HG03159 (cell line): ENCODE measurements around the gene NEK5.
"Not testable (repeated sequence)": the region's sequence is repeated elsewhere in the genome, so short reads cannot be mapped to it uniquely, and the experiment has no call there.

ENCODE experiments used
- ATAC-seq: cut with Tn5 transposase; IDR thresholded peaks from one replicate; pipeline ENCODE4 v1.9.1; 2021; ENCODE audit warnings: mild to moderate bottlenecking, moderate library complexity; ENCODE audit not compliant: unreplicated experiment

Gene NEK5

DNA sequence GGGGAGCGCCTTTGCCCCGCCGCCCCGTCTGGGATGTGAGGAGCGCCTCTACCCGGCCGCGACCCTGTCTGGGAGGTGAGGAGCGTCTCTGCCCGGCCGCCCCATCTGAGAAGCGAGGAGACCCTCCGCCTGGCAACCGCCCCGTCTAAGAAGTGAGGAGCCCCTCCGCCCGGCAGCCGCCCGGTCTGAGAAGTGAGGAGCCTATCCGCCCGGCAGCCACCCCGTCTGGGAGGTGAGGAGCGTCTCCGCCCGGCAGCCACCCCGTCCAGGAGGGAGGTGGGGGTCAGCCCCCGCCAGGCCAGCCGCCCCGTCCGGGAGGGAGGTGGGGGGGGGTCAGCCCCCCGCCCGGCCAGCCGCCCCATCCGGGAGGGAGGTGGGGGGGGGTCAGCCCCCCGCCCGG, 49.0 kb downstream of the NEK5 start:
- ATAC-seq = not testable (repeated sequence)

DNA sequence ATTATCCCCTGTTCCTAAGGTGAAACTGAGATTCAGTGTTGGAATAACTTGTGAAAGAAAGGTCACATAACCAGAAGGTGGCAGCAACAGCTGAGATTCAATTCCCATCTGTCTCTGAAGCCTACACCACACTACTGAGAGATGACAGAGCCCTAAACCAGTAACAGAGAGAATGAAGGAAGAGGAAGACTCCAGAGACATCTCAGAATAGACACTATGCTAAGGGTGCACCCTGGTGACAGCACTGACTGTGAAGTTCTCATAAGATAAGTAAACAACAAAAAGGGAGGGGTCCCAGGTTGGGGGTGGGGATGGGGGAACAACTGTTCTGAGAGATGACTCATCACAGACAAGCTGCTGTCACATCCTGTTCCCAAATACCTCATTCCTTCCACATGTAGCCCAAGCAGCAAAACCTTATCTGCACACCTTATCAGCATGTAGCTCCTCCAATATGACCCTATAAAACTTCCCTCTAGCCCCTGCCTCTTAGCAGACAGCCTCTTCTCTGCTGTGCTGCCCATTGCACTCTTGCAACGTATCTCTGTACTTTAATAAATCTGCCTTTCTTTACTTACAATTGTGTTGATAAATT, 57.8 kb downstream of the NEK5 start:
- no peak for ATAC-seq

DNA sequence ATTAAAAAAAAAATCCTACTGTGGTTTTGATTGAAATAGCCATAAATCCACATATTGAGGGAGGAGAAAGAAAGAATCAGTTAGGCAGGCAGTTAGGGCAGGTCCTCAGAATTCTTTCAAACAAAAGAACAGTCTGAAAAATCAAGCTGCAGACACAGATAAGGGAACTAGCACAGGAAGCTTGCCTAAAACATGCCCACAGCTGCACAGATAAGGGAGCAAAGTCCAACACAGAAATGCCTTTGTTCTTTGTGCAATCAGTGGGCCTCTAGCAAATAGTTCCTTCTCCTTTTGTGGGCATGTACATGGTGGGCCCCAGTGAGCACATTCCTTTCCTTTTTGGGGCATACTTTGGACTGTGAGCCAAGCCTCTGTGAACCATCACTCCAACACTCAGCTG, 61.6 kb downstream of the NEK5 start:
- ATAC-seq = no peak

DNA sequence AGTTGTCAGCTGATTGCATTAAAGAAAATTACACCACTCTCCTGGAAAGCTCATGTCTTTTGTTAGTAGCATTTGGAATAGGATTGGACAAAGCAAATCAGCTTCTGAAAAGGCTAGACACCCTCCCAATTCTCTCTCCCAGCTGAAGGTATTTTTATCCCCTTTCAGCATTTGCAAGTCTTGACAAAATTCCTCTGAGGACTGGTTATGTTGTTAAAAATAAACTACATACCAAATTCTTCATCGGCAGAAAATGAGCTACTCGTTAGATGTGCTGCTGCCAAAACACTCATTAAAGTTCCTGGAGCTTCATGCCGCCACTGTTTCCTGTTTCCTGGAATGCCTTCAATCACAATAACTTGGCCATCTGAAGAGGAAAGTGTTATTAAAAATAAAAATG, 67.3 kb downstream of the NEK5 start:
- no peak for ATAC-seq

DNA sequence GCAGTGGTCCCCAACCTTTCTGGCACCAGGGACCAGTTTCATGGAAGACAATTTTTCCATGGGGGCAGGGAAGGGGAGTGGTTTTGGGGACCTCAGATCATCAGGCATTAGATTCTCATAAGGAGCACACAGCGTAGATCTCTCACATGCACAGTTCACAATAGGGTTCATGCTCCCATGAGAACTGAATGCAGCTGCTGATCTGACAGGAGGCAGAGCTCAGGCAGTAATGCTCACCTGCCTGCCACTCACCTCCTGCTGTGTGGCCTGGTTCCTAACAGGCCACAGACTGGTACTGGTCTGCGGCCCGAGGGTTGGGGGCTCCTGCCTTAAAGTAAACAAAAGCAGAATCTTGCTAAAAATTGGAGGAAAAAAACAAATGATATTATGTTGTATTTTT, 67.8 kb downstream of the NEK5 start:
- ATAC-seq = not testable (repeated sequence)

DNA sequence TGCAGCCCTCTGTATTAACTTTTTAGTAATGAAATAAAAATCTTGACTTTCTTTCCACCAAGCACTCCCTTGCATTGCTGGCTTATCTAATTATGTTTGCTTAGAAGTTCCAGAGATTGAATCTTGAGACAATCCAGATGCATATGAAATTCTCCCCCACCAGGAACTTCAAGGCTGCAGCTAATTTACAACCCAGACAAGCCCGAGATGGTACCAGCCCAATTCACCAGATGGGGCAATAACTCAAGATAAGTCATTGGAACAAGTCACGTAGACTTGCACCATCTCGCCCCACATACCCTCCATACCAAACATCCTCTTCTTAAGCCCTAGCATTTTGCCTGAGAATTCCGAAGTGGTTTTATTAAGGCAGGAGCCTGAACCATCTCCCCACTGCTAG, 75.4 kb downstream of the NEK5 start:
- ATAC-seq = no peak

DNA sequence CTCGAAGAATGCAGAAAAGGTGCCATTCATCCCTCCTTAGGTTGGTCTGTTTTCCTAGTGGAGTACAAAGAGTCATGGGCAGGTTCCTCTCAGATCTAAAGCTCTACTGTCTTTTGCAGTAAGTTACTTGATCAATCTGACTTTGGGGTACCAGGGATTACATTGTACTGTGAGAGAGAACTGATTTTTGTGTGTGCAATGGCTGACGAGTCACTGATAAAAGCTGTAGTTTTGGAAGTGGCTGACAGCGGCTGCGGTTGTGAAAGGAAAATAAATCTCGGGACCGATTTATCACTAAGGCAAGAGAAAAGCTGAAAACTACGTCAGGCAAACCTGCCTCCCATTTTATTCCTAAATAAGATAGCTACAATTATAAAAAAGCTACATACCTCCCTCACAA, 77.5 kb downstream of the NEK5 start:
- ATAC-seq = no peak

DNA sequence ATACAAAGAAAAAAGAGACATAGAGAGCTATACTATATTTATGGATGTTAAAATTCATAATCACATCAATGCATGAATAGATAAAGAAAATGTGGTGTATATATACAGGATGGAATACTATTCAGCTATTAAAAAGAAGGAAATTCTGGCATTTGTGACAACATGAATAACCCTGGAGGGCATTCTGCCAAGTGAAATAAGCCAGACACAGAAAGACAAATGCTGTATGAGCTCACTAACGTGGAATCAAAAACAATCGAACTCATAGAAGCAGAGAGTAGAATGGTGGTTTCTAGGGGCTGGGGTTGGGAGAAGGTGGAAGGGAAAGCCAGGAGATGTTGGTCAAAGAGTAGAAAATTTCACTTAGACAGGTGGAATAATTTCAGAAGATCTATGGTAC, 80.4 kb downstream of the NEK5 start:
- no peak for ATAC-seq

DNA sequence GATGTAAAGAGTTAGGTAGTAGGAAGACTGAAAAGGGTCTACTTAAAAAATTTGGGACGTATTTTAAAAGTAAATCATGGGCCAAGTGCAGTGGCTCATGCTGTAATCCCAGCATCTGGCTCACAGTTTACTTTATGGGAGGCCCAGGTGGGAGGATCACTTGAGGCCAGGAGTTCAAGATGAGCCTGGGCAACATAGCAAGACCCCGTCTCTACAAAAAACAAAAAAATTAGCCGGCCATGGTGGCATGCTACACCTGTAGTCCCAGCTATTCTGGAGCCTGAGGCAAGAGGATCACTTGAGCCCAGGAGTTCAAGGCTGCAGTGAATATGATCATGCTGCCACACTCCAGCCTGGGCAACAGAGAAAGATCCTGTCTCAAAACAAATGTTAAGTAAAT, 81.4 kb downstream of the NEK5 start:
- ATAC-seq = no peak

DNA sequence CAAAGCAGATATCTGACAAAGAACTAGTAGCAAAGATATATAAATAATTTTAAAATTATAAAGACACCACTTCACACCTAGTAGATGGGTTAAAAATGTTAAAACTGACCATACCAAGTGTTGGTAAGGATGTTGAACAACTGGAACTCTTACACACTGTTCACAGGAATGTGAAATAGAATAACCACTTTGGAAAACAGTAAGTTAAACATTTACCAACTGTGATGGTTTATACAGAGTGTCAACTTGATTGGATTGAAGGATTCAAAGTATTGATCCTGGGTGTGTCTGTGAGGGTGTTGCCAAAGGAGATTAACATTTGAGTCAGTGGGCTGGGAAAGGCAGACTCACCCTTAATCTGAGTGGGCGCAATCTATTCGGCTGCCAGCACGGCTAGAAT, 85.2 kb downstream of the NEK5 start:
- no peak for ATAC-seq

DNA sequence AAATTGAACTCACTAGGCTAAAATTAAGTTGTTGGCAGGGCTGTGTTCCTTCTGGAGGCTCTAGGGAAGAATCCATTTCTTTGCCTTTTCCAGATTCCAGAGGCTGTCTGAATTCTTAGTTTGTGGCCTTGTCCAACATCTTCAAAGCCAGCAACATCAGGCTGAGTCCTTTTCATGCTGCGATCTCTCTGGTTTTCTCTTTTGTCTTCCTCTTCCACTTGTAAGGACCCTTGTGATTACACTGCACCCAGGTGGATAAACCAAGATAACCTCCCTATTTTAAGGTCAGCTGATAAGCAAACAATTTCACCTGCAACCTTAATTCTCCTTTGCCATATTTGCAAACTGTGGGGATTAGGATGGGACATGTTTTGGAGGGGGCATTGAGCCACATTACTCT, 92.8 kb downstream of the NEK5 start:
- no peak for ATAC-seq

DNA sequence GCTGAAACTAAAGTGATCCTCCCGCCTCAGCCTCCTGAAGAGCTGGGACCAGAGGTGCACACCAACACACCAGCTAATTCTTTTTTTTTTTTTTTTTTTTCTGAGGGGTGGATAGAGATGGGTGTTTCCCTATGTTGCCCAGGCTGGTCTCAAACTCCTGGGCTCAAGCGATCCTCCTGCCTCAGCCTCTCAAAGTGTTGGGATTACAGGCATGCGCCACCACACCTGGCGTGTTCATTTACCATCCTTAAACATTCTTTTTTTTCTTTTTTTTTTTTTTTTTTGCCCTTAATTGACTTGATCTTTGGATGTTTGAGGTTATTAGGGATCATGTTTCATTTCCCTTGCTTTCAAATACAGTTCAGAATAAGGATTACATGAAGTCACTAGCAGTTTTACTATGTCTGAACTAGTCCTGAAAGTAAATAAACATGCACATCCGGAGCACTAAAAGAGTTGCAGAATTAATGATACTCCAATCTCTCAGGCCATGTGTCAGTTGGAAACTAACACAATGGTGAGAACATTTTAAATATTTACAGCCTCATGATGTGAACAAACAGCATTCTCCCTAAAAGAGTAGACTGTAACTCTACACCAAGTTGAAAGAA, 94.2 kb downstream of the NEK5 start:
- no peak for ATAC-seq

DNA sequence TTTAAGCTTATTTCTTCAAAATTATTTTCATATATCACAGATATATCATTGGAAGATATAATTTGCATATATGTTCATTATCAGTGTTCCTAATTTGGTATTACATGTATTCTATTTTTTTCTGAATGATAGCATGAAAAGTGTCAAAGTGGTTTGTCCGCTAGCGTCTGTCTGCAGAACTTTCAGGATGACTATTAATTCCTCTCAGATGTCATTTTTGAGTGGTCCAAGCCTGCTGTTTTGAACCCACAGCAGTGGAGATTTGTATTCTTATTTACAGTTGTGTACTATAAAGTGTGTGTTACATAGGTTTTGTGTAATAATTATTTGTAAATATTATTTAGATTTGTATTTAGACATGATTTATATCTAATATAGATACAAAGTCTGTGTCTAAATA, 95.8 kb downstream of the NEK5 start:
- no peak for ATAC-seq

DNA sequence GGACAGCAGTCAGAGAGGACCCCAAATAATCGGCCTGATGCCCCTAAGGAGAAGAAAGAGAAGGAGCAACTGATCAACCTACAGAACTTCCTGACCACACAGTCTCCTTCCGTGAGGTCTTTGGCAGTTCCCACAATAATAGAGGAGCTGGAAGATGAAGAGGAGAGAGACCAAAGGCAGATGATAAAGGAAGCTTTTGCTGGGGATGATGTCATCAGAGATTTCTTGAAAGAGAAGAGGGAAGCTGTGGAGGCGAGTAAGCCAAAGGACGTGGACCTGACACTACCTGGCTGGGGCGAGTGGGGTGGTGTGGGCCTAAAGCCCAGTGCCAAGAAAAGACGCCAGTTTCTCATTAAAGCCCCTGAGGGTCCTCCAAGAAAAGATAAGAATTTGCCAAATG, 98.5 kb downstream of the NEK5 start:
- ATAC-seq = not testable (repeated sequence)

DNA sequence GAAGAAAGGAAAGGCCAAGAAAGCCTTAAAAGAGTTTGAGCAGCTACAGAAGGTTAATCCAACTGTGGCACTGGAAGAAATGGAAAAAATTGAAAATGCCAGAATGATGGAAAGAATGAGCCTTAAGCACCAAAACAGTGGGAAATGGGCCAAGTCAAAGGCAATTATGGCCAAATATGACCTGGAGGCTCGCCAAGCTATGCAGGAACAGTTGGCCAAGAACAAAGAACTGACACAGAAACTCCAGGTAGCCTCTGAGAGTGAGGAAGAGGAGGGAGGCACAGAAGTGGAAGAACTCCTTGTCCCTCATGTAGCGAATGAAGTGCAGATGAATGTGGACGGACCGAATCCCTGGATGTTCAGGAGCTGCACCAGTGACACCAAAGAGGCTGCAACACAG, 99.3 kb downstream of the NEK5 start:
- no peak for ATAC-seq

DNA sequence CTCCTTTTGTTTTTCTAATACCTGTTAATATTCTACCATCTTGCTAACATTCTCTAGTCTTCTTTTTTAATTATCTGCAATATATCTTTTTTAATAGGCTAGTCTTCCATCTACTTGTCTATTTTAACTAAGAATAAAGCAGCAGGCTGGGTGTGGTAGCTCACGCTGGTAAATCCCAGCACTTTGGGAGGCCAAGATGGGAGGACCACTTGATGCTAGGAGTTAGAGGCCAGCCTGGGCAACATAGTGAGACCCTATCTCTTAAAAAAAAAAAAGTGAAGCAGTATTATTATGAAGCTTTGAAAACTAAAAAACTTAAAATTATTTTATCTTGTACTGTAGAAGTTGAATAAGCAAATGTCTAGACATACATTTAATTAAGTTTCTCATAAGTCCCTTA, 101.0 kb downstream of the NEK5 start:
- no peak for ATAC-seq

DNA sequence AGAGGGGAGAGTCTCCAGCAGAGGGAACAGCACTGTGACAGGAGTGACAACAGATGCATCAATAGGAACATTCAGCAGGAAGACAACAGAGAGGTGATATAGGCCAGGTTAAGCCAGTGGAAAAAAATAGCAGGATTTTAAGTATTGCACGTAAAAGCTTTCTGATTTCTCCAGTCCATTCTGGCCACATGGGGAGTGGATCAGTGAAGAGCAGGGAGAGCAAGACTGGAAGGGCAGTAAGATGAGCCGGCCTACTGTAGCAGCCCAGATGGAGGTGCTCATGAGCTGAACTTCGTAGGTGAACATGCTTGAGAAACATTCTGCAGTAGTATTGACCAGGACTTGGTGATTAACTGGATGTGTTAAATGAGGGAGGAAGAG, 102.6 kb downstream of the NEK5 start:
- no peak for ATAC-seq

DNA sequence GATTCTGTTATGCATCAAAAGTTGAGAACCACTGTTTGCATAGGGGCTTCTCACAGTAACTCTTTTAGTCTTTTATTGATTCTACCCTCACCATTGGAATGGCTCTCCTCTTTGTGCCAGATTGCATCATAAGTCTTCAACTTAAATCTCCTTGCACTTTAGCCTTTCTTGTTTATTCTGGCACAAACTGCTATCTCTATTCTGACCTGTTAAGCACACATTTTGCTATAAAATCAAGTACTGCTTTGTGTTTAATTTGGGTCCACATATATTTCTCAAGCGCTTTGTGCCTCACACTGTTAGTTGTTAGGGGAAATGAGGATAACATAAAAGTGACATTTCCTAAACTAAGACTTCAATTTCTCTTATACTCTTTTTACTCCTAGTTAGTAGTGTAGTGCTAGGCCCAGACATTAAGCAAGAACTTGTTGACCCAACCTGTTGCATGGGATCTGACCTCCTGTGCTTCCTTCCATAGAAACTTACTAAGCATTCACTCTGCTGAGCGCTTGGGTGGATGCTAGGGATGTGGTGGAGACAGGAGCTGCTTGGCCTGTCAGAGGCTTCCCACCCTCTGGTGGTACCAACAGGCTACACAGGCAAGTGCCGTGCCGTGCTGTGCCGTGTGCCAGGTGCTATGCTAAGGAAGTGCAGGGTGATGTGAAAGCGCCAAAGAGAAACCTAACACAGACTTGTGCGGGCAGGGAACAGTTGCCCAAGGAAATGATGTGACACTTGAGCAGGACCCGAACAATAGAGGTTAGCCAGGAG, 103.2 kb downstream of the NEK5 start:
- no peak for ATAC-seq

DNA sequence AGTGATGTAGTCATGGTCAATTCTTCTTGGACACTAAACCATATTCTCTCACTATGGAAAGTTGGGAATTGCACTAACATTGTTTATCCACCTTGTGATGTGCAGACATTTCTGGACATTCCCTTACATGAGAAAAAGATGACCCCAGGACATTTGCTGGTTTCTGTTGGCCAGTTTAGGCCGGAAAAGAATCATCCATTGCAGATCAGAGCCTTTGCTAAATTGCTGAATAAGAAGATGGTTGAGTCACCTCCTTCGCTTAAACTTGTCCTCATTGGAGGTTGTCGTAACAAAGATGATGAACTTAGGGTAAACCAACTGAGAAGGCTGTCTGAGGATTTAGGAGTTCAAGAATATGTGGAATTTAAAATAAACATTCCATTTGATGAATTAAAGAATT, 104.4 kb downstream of the NEK5 start, which contains the start of gene UTP14C:
UTP14C (plus strand) TSS at position 211 of the 400 bp plus-strand sequence. CDS start 4,114 bp downstream, outside the sequence.
- ATAC-seq = no peak

DNA sequence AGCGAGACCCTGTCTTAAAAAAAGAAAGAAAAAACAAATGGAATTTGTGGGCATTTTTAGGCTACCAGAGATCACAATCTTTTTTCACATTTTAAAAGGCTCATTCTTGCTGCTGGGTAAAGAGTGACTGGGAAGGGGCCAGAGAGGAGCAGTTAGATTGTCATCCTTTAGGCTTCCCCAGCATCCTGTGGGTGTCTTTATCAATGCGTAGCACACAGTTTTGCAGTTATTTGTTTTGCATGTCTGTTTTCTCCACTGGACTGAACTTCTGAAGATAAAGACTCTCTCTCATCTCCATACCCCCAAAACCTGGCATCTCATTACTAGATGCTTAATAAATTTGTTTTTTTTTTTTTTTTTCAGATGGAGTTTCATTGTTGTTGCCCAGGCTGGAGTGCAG, 106.5 kb downstream of the NEK5 start:
- no peak for ATAC-seq

DNA sequence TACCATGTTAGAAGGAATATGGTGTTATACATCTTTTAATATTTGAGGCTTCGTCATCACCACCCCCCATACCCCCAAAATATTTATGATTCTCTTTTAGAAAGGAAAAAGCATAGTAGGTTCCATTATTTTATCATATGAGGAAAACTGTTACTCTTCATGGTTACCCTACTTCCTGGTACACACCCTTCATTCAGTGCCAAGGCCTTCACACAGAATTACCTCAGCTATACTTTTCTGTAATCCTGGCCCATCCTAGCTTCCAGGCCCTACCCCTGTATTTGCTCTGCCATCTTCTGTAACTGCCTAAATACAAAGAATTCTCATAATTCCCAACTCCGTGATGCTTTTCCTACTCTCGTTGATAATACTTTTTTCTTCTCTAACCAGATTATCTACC, 108.7 kb downstream of the NEK5 start:
- no peak for ATAC-seq

DNA sequence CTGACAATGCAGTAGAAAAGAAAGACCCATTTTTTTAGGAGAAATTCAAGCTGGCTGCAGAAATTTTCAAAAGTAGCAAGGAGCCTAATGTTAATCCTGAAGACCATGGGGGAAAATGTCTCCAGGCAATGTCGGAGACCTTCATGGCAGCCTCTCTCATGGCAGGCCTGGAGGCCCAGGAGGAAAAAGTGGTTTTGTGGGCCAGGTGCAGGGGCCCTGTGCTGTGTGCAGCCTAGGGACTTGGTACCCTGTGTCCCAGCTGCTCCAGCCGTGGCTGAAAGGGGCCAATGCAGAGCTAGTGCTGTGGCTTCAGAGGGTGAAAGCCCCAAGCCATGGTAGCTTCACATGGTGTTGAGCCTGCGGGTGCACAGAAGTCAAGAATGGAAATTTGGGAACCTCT, 112.6 kb downstream of the NEK5 start:
- no peak for ATAC-seq

DNA sequence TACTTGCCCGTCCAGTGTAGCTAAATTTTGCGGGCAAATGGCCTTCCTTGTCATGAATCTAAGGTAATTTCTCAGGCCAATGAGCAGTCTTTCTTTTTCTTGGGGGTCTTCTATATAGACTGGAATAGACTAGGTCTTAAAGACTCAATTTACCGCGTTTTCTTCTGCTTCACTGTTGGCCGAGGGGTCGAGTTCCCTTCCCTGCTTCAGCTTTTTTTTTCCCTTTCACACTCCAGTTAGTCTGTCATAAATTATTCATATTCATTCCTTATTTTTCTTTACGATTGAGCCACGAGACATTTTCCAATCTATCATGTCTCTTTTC, 116.4 kb downstream of the NEK5 start:
- peak; percentile 1 for ATAC-seq
